ENCODE measurements around the gene LCORL. TPM values are rescaled to one million over a fixed set of nuclear protein-coding genes. Genes with fewer than 3 reads are reported as not detected.

Gene LCORL
- total RNA-seq, 4 donors from 2014 or later: 26.4 to 45.9 (median 33.8) TPM

DNA sequence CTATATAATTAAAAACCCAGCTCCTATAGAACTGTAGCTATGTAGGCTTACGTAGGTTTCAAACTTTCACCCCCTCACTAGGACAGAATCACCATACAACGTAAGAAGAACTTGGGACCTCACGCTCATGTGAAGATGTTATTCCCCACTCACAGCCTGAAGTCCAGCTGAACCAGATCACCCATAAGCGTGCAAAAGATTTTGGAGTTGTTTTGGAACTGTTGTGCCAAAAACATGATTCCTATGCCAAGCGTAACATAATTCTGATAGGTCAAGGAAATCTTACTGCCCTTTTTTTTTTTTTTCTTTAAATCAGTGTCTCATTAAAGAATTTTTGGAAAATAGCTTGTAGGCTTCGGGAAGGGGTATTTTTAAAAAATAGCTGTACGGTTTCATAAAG lies 57.0 kb downstream of the LCORL start:
- Histone ChIP-seq H3K4me3 (replicated peaks in 1 of 3) (no peak overlapping the region), H3K36me3 (no peaks in the 10 kb centered on the region), H3K27ac (no peak overlapping the region), H3K4me1 (no peaks in the 10 kb centered on the region), H3K9me3 (no peaks in the 10 kb centered on the region), H3K27me3 (no peaks in the 10 kb centered on the region)
- WGBS, 2 donors: 94 to 95% methylated on average over 7 of the region's 7 CpGs
- no peak for TF ChIP-seq POLR2A (IDR thresholded peaks at IDR 0.05)
- TF ChIP-seq, protein P1, sequence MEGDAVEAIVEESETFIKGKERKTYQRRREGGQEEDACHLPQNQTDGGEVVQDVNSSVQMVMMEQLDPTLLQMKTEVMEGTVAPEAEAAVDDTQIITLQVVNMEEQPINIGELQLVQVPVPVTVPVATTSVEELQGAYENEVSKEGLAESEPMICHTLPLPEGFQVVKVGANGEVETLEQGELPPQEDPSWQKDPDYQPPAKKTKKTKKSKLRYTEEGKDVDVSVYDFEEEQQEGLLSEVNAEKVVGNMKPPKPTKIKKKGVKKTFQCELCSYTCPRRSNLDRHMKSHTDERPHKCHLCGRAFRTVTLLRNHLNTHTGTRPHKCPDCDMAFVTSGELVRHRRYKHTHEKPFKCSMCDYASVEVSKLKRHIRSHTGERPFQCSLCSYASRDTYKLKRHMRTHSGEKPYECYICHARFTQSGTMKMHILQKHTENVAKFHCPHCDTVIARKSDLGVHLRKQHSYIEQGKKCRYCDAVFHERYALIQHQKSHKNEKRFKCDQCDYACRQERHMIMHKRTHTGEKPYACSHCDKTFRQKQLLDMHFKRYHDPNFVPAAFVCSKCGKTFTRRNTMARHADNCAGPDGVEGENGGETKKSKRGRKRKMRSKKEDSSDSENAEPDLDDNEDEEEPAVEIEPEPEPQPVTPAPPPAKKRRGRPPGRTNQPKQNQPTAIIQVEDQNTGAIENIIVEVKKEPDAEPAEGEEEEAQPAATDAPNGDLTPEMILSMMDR (IDR thresholded peaks at IDR 0.05): no peak
- no peak for DNase-seq
- intact Hi-C loops (cut with DNase I): no loop called here

DNA sequence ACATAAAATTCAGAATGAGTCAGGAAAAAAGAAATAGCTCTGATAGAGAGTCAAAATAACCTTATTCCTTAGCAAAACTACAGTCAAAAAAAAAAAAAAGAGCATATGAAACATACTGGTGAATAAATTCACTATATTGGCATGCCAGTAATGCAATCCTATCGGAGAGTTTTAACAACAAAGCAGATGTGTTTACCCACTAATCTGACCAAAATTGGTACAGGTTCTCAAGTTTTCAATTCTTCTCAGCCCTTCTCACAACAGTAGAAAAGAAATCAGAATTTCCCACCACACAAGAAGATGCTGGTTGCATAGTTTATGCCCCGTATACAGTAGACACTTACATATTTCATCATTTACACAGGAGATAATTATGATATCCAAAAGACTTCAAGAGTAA lies 59.4 kb downstream of the LCORL start:
- Histone ChIP-seq H3K27ac (no peak overlapping the region), H3K4me3 (replicated peaks in 1 of 3) (no peak overlapping the region), H3K9me3 (no peaks in the 10 kb centered on the region), H3K4me1 (no peaks in the 10 kb centered on the region), H3K36me3 (no peaks in the 10 kb centered on the region), H3K27me3 (no peaks in the 10 kb centered on the region)
- TF ChIP-seq POLR2A (IDR thresholded peaks at IDR 0.05): no peak
- TF ChIP-seq, protein P1 (IDR thresholded peaks at IDR 0.05): no peak
- DNase-seq: no peak
- WGBS, 2 donors: 96 to 97% methylated on average over 2 of the region's 2 CpGs
- intact Hi-C loops (cut with DNase I): no loop called here

DNA sequence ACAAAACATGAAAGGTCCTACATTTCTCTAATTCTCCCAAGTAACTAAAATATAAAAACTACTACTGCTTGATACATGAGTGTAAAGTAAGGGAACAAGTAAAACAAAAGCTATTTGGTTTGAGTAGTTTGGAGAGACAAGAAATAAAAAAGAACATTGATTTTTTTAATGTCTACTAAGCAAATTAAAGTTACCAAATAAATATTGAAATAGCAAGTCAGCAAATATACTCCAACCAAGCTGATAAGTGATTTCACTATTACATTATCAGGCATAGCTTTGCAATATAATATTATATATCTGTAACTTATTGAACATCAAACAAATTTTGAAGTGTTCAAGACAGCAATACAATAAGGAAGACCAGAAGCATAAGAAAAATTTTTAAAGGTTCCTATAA lies 60.3 kb downstream of the LCORL start:
- no peak overlapping the region for H3K27ac ChIP-seq
- H3K4me1 ChIP-seq: no peaks in the 10 kb centered on the region
- DNase-seq: no peak
- no peaks in the 10 kb centered on the region for H3K27me3 ChIP-seq
- no peaks in the 10 kb centered on the region for H3K9me3 ChIP-seq
- no peak for TF ChIP-seq POLR2A (IDR thresholded peaks at IDR 0.05)
- TF ChIP-seq, protein P1 (IDR thresholded peaks at IDR 0.05): no peak
- peaks cover 0 to 3% of the 10 kb centered on the region in 2 donors for H3K36me3 ChIP-seq
- no peak overlapping the region for H3K4me3 ChIP-seq (replicated peaks in 1 of 3)
- intact Hi-C loops (cut with DNase I): no loop called here

DNA sequence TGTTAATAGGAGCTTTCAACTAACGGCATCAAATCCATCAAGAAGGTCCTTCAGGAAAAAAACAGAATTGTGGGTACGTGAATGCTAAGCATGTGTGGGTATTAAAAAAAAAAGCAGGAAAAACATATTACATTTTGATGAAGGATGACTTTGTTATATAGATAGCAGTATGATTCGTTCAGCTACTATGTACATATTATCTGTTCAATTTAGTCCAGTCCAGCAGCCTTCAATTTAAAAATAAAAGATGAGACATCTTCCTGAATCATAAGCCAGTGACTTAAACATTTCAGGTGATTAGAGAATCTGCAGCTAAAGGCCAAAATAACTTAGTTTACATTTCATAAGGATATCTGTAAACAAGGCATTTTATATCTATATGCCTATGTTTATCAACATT lies 63.4 kb downstream of the LCORL start:
- TF ChIP-seq, protein P1 (IDR thresholded peaks at IDR 0.05): no peak
- TF ChIP-seq POLR2A (IDR thresholded peaks at IDR 0.05): no peak
- no peaks in the 10 kb centered on the region for H3K27me3 ChIP-seq
- intact Hi-C loops (cut with DNase I): no loop called here
- peaks cover 0 to 3% of the 10 kb centered on the region in 2 donors for H3K36me3 ChIP-seq
- DNase-seq: no peak
- no peak overlapping the region for H3K27ac ChIP-seq
- H3K4me1 ChIP-seq: no peaks in the 10 kb centered on the region
- no peak overlapping the region for H3K4me3 ChIP-seq (replicated peaks in 1 of 3)
- 94 to 98% methylated on average over 3 of the region's 3 CpGs for WGBS, 2 donors
- H3K9me3 ChIP-seq: no peaks in the 10 kb centered on the region

DNA sequence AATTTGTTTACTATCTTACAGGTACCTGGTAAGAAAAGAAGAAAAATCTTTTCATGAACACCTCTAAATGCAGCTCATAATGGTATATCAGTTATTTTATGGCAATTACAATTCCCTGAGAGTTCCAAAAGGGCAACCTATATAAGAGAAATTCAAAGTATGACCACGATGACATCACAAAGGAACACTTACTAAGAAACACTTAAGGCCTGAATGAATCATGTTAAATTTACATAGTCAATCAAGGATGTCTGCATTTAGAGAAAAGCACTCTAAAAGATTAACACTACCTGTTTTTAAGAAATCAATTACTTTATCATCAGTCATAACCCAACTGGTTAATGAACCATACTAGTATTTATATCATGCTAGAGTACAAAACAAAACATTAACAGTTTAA lies 63.9 kb downstream of the LCORL start:
- DNase-seq: no peak
- intact Hi-C loops (cut with DNase I): no loop called here
- H3K36me3 ChIP-seq: peaks cover 0 to 3% of the 10 kb centered on the region in 2 donors
- no peak for TF ChIP-seq POLR2A (IDR thresholded peaks at IDR 0.05)
- TF ChIP-seq, protein P1 (IDR thresholded peaks at IDR 0.05): no peak
- no peaks in the 10 kb centered on the region for H3K4me1 ChIP-seq
- no peaks in the 10 kb centered on the region for H3K9me3 ChIP-seq
- H3K27me3 ChIP-seq: no peaks in the 10 kb centered on the region
- H3K27ac ChIP-seq: no peak overlapping the region
- WGBS, 2 donors: 98% methylated on average over 1 of the region's 1 CpG
- no peak overlapping the region for H3K4me3 ChIP-seq (replicated peaks in 1 of 3)

Measured in thyroid gland (tissue), 4 donors.